ENCODE data around the gene ASPN.

DNA sequence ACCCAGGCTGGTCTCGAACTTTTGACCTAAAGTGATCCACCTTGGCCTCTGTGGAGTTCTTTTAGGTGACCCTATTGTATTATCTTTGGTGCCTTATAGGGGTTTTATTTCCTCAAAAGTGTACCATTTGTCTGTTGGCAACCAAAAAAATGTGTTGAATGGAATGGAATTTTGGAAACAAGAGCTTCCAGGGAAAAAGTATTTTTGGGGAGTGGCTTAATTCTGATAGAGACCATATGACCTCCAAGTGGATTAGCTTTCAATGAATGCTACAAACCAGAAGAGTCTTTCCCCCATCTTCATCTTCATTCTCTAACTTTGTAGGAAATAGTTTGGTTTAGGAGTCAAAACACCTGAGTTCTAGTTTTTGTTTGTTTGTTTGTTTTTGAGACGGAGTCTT lies 74.5 kb downstream of the ASPN start:
- no peak for TF ChIP-seq POLR2A (IDR thresholded peaks at IDR 0.05)
- TF ChIP-seq, protein P1, sequence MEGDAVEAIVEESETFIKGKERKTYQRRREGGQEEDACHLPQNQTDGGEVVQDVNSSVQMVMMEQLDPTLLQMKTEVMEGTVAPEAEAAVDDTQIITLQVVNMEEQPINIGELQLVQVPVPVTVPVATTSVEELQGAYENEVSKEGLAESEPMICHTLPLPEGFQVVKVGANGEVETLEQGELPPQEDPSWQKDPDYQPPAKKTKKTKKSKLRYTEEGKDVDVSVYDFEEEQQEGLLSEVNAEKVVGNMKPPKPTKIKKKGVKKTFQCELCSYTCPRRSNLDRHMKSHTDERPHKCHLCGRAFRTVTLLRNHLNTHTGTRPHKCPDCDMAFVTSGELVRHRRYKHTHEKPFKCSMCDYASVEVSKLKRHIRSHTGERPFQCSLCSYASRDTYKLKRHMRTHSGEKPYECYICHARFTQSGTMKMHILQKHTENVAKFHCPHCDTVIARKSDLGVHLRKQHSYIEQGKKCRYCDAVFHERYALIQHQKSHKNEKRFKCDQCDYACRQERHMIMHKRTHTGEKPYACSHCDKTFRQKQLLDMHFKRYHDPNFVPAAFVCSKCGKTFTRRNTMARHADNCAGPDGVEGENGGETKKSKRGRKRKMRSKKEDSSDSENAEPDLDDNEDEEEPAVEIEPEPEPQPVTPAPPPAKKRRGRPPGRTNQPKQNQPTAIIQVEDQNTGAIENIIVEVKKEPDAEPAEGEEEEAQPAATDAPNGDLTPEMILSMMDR (IDR thresholded peaks at IDR 0.05) = no peak
